DOHH2 (cell line): ENCODE data around the gene FHOD3.

Experiments
- H3F3A ChIP-seq: fragments of 200-600 bp; sonication (generic), shearing (Covaris generic); 2 replicates; pipeline ENCODE4 v1.6.0; 2016; ENCODE audit warnings: antibody characterized with exemption, mild to moderate bottlenecking; ENCODE audit not compliant: control insufficient read depth, insufficient read depth
- H3K27ac ChIP-seq: fragments of 200-600 bp; sonication (generic); 2 replicates; pipeline ENCODE4 v1.5.1; 2014; ENCODE audit warnings: low read depth, mild to moderate bottlenecking, low read length, moderate library complexity
- H3K27me3 ChIP-seq: fragments of 200-600 bp; sonication (generic); 2 replicates; pipeline ENCODE4 v1.6.1; 2014; ENCODE audit warnings: mild to moderate bottlenecking, low read length, mixed read lengths; ENCODE audit not compliant: control insufficient read depth
- H3K36me3 ChIP-seq: fragments of 200-600 bp; sonication (generic); 2 replicates; pipeline ENCODE4 v1.6.1; 2014; ENCODE audit warnings: mild to moderate bottlenecking, low read length, moderate library complexity, mixed read lengths; ENCODE audit not compliant: control insufficient read depth
- H3K4me1 ChIP-seq: fragments of 200-600 bp; sonication (generic); 2 replicates; pipeline ENCODE4 v1.6.1; 2014; ENCODE audit warnings: mild to moderate bottlenecking, low read length, mixed read lengths; ENCODE audit not compliant: control insufficient read depth
- H3K4me2 ChIP-seq: fragments of 200-600 bp; sonication (generic); 2 replicates; pipeline ENCODE4 v1.6.0; 2014; ENCODE audit warnings: mild to moderate bottlenecking, low read length, moderate library complexity
- H3K4me3 ChIP-seq: fragments of 200-600 bp; sonication (generic); 2 replicates; pipeline ENCODE4 v1.5.1; 2014; ENCODE audit warnings: mild to moderate bottlenecking, low read length, mixed read lengths
- H3K79me2 ChIP-seq: fragments of 200-600 bp; sonication (generic); 2 replicates; pipeline ENCODE4 v1.6.1; 2014; ENCODE audit warnings: mild to moderate bottlenecking, low read length, mixed read lengths; ENCODE audit not compliant: control insufficient read depth
- H3K9me2 ChIP-seq: fragments of 200-600 bp; sonication (generic); replicated peaks from 2 replicates; pipeline ENCODE4 v1.6.1; 2014; ENCODE audit warnings: mild to moderate bottlenecking, low read length, mixed read lengths; ENCODE audit not compliant: control insufficient read depth
- H3K9me3 ChIP-seq: fragments of 200-600 bp; sonication (generic); 2 replicates; pipeline ENCODE4 v1.6.1; 2014; ENCODE audit warnings: antibody characterized with exemption, low read length, mixed read lengths; ENCODE audit not compliant: control insufficient read depth, insufficient read depth
- H4K20me1 ChIP-seq: fragments of 200-600 bp; sonication (generic); 2 replicates; pipeline ENCODE4 v1.6.0; 2014; ENCODE audit warnings: low read depth, mild to moderate bottlenecking, antibody characterized with exemption, low read length, moderate library complexity; ENCODE audit not compliant: control insufficient read depth, insufficient read depth
- EZH2phosphoT487 ChIP-seq: fragments of 200-600 bp; sonication (generic); IDR thresholded peaks from 2 replicates; pipeline ENCODE4 v1.6.1; 2017; ENCODE audit warnings: borderline replicate concordance, mild to moderate bottlenecking, antibody characterized with exemption, low read length, moderate library complexity, mixed read lengths
- TF ChIP-seq, protein P1 (sequence below): fragments of 200-600 bp; sonication (generic); IDR thresholded peaks from one replicate; pipeline ENCODE4 v1.5.1; 2014; ENCODE audit warnings: antibody characterized with exemption, mild to moderate bottlenecking, low read depth, low read length; ENCODE audit not compliant: poor library complexity, severe bottlenecking

FHOD3 gene

DNA sequence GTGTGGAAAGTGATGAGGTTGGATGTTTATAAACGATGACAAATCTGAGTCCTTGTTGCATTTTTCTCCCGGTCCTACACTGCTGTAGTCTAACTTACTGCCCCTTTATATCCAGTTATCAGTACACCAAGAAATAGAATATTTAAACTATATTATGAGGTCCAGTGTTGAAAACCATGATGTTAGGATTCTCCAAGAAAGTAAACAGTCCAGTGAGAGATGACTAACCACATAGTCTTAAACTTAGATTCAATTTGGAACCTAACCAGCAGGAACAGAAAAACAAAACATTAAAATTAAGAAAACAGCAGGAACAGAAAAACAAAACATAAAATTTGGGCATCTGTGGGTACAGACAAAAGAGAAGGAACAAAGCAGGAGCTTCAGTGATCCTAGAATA is 388.1 kb downstream of the FHOD3 start:
- H3K4me3 ChIP-seq, result no peak overlapping the region
- no peaks in the 10 kb centered on the region for H3K36me3 ChIP-seq
- H3K27ac ChIP-seq, result no peak overlapping the region
- peaks cover 39% of the 10 kb centered on the region for H3K4me1 ChIP-seq
- H3K79me2 ChIP-seq, result no peaks in the 10 kb centered on the region
- no peak overlapping the region for H3K4me2 ChIP-seq
- H3K9me2 ChIP-seq, result no peaks in the 10 kb centered on the region
- H3F3A ChIP-seq, result no peaks in the 10 kb centered on the region
- H3K9me3 ChIP-seq, result no peaks in the 10 kb centered on the region
- no peaks in the 10 kb centered on the region for H4K20me1 ChIP-seq
- no peaks in the 10 kb centered on the region for H3K27me3 ChIP-seq
- TF ChIP-seq, protein P1, sequence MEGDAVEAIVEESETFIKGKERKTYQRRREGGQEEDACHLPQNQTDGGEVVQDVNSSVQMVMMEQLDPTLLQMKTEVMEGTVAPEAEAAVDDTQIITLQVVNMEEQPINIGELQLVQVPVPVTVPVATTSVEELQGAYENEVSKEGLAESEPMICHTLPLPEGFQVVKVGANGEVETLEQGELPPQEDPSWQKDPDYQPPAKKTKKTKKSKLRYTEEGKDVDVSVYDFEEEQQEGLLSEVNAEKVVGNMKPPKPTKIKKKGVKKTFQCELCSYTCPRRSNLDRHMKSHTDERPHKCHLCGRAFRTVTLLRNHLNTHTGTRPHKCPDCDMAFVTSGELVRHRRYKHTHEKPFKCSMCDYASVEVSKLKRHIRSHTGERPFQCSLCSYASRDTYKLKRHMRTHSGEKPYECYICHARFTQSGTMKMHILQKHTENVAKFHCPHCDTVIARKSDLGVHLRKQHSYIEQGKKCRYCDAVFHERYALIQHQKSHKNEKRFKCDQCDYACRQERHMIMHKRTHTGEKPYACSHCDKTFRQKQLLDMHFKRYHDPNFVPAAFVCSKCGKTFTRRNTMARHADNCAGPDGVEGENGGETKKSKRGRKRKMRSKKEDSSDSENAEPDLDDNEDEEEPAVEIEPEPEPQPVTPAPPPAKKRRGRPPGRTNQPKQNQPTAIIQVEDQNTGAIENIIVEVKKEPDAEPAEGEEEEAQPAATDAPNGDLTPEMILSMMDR, result no peak
- no peak for TF ChIP-seq EZH2phosphoT487

DNA sequence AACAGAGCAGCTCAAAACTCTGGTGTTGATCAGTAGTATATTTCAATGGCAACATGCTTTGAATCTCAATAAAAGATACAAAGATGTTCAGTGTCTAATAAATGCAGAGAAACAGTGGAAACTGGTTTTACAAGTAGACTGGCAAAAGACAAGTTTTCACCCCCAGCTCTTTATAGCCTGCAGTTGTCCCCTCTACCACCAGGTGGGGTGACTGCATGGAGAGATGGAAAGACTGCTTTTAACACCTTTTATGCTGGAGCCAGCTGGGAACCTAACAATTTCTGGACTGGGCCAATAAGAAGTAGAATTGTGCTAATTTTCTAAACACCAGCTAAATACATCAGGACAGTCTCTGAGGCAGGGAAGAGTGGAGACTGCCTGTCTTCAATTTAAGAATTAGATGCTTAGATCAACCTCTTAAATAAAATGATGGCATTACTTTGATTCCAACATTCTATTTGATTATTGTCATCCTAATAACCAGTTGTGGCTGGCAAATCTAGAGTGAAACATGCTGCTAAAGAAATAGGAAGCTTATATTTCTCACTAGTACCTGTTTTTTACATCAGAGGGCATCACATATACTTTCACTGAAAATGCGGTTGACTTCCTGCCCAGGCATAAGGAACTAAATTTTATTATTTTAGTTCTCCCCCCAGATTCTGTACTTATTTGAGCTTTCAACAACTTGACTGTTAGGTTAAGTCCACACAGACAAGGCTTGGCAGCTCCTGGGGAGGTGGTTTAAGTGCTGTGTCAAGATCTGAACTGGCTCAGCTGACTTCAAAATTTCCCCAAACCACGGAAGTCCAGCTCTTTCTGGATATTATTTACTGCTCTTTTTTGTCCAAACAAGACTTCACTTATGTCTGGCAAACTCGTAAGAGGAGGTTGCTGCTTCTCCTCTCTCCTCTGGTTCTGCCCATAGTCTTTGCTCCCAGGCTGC is 390.8 kb downstream of the FHOD3 start:
- H3K27ac ChIP-seq, result peak overlapping the region; percentile 52
- TF ChIP-seq, protein P1, result peak; percentile 94
- TF ChIP-seq EZH2phosphoT487, result no peak
- H3K27me3 ChIP-seq, result no peaks in the 10 kb centered on the region

DNA sequence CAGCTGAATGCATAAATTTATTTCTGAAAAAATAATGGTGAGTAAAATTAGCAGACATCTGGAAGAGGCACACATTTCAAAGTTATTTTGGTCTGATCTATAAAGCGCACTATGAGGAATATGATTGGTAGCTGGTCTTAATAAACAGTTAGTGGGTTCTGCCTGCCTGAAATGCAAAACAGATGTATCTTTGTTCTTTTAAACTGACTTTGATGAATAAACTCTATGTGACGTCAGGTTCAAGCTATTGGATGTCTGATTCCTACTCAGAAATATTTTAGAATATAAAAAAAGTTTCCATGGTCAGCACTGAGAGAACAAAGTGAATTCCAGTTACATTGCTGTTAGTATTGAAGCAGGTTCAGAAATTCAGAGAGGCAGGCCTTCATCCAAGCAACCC is 394.9 kb downstream of the FHOD3 start:
- no peaks in the 10 kb centered on the region for H3K9me3 ChIP-seq
- peaks cover 6% of the 10 kb centered on the region; the same call in 1 of the 2 replicates for H3F3A ChIP-seq
- no peaks in the 10 kb centered on the region for H3K27me3 ChIP-seq
- no peaks in the 10 kb centered on the region for H3K9me2 ChIP-seq
- peaks cover 7% of the 10 kb centered on the region; the same call in 1 of the 2 replicates for H3K36me3 ChIP-seq
- H3K4me2 ChIP-seq, result peak overlapping the region; percentile 82
- H3K27ac ChIP-seq, result peak overlapping the region; percentile 72
- H3K4me1 ChIP-seq, result peaks cover 94% of the 10 kb centered on the region
- peak overlapping the region; percentile 77 for H3K4me3 ChIP-seq
- no peak for TF ChIP-seq EZH2phosphoT487
- TF ChIP-seq, protein P1, result no peak
- no peaks in the 10 kb centered on the region for H4K20me1 ChIP-seq
- H3K79me2 ChIP-seq, result peaks cover 45% of the 10 kb centered on the region

More for the DNA sequence above, 390.8 kb downstream of the FHOD3 start:
- Histone ChIP-seq H3K4me1 (peaks cover 64% of the 10 kb centered on the region), H3K4me2 (peak overlapping the region; percentile 53), H3F3A (peaks cover 6% of the 10 kb centered on the region; the same call in 1 of the 2 replicates), H3K4me3 (peak overlapping the region; percentile 24; the same call in 1 of the 2 replicates), H3K9me3 (no peaks in the 10 kb centered on the region), H4K20me1 (no peaks in the 10 kb centered on the region), H3K79me2 (peaks cover 5% of the 10 kb centered on the region), H3K9me2 (no peaks in the 10 kb centered on the region), H3K36me3 (no peaks in the 10 kb centered on the region)
